Activated naive CD8-positive, alpha-beta T cell (primary cell): ENCODE data around the gene METTL17.

Experiments used
- H3K27ac Mint-ChIP-seq: one replicate; pipeline ENCODE4 v1.8.0; 2021; ENCODE audit warnings: mixed read lengths
- H3K27me3 Mint-ChIP-seq: one replicate; pipeline ENCODE4 v1.8.0; 2021; ENCODE audit warnings: mixed read lengths
- H3K36me3 Mint-ChIP-seq: one replicate; pipeline ENCODE4 v1.8.0; 2021; ENCODE audit warnings: mixed read lengths
- H3K4me1 Mint-ChIP-seq: one replicate; pipeline ENCODE4 v1.8.0; 2021; ENCODE audit warnings: low read depth, mixed read lengths
- H3K4me3 Mint-ChIP-seq: one replicate; pipeline ENCODE4 v1.8.0; 2021; ENCODE audit warnings: mild to moderate bottlenecking, mixed read lengths
- H3K9me3 Mint-ChIP-seq: one replicate; pipeline ENCODE4 v1.8.0; 2021; ENCODE audit warnings: low read depth, mixed read lengths

The METTL17 gene

GRCh38 chr14:21041676-21042433 is 52.1 kb downstream of the METTL17 start, which contains the start of gene RNASE7:
Gene RNASE7 (plus strand): TSS chr14:21042362. CDS start chr14:21042993, 631 bp downstream.
- no peak within 1 kb of the TSS for H3K27ac Mint-ChIP-seq
- no peak within 1 kb of the TSS for H3K4me3 Mint-ChIP-seq
- H3K4me1 Mint-ChIP-seq = peaks cover 7% of the 10 kb centered on the region
- no peaks in the 10 kb centered on the region for H3K9me3 Mint-ChIP-seq
- H3K36me3 Mint-ChIP-seq = no peaks in the 10 kb centered on the region
- H3K27me3 Mint-ChIP-seq = peaks cover 4% of the 10 kb centered on the region

- Mint-ChIP-seq H3K27ac (no peak overlapping the region), H3K27me3 (peaks cover 6% of the 10 kb centered on the region), H3K36me3 (no peaks in the 10 kb centered on the region)
These were observed 53.1 kb downstream of the METTL17 start for GRCh38 chr14:21042918-21043317.

GRCh38 chr14:21043387-21043973 is 53.7 kb downstream of the METTL17 start:
- Mint-ChIP-seq H3K27ac (no peak overlapping the region), H3K4me1 (peaks cover 7% of the 10 kb centered on the region), H3K36me3 (no peaks in the 10 kb centered on the region), H3K4me3 (no peak overlapping the region), H3K27me3 (peaks cover 6% of the 10 kb centered on the region), H3K9me3 (no peaks in the 10 kb centered on the region)

More at GRCh38 chr14:21042918-21043317, 53.1 kb downstream of the METTL17 start:
- peaks cover 7% of the 10 kb centered on the region for H3K4me1 Mint-ChIP-seq
- no peak overlapping the region for H3K4me3 Mint-ChIP-seq
- no peaks in the 10 kb centered on the region for H3K9me3 Mint-ChIP-seq

GRCh38 chr14:21043974-21044618 is 54.3 kb downstream of the METTL17 start:
- Mint-ChIP-seq H3K27me3 (peaks cover 6% of the 10 kb centered on the region), H3K4me1 (peaks cover 7% of the 10 kb centered on the region), H3K27ac (no peak overlapping the region)

More at GRCh38 chr14:21043974-21044618, 54.3 kb downstream of the METTL17 start:
- Mint-ChIP-seq H3K36me3 (no peaks in the 10 kb centered on the region), H3K4me3 (no peak overlapping the region), H3K9me3 (no peaks in the 10 kb centered on the region)
